ENCODE data around the gene SIPA1. TPM values are rescaled to one million over a fixed set of nuclear protein-coding genes. Genes with fewer than 3 reads are reported as not detected.
"Not testable (repeated sequence)": the region's sequence is repeated elsewhere in the genome, so short reads cannot be mapped to it uniquely, and the experiment has no call there.

The SIPA1 gene
- total RNA-seq, 1 donor from 2014 or later = 29.7 TPM

DNA sequence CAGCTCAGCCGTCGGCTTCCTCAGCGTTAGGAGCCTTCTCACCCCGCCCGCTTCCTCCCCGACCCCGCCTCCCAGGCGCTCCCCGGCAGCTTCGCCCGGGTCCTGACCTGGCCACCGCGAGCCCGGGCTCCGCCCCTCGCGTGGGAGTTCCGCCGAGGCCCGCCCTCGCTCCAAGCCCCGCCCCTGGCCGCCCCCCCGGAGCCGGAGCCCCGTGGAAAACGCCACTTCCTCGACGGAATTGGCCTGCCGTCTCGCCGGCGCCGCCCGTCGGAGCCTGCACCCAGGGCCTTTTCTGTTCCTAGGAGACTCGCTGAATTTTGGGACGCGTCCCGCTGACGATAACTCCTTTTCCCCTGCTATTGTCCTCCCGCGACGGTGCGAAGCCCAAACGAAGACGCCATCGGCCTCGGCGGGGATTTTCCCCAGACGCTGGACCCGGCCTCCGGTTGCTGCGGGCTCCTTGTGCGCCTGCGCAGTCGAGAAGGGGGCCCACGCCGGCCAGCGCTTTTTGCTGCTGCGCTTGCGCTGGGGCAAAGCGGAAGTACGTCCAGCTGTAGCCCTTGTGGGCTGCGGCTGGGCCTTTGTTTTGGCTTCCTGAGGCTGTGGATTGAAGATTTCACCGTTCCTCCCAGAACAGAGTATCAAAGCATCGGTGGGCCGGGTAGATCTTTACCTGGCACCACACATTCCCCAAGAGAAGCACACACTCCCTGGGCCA, 14.8 kb downstream of the SIPA1 start:
- intact Hi-C loops (cut with DNase I) = loop anchor here (1.0 kb wide), 1 partner anchor 10 kb away; the partner anchor contains the start of gene RELA
- peak; percentile 99 for DNase-seq (ENCODE audit: low spot score)

DNA sequence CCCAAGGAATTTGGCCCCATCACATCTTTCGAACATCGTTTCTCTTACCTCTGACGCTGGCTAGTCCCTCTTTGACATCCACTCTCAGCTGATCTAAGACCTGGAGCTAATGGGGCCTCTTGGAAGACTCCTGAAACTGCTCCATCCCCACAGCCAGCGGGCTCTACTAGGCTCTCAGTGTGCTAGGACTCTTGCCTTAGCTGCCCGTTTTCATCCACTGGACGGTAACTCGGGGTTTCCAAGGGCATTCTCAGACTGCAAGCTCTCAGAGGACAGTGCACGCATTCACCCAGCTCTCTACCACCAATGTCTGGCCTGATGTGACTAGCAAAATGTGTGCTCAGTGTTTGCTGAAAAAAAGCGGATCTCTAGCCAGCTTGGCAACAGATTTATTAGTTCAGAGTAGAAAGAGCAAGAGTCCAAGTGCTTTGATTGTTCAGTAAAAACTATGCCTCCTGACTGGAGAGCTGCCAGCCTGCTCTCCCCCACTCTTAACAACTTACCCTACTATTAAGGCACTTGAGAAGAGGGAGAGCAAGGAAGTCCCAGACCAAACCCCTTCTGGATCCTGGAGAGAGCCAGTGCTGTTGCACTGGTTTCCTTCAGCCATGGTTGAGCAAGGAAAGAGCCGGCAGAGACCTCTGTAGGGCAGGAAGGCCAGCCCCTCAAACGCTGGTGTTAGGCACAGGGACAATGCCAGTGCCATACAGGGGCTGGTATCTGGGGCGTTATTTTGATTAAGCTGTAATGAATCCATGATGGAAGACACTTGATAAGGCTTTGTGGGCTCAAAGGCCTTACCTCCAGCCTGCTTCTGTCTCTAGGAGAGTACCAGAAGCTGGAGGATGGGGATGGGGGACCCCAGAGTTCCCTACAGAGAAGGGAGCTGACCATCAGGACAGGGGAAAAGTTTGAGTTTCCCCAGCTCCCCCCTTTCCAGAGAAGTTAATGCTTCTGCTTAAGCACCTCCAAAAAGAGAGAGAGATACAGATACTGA, 15.6 kb downstream of the SIPA1 start:
- DNase-seq (ENCODE audit: low spot score) = no peak
- intact Hi-C loops (cut with DNase I) = loop anchor here (1.0 kb wide), 1 partner anchor 9 kb away; the partner anchor contains the start of gene RELA

DNA sequence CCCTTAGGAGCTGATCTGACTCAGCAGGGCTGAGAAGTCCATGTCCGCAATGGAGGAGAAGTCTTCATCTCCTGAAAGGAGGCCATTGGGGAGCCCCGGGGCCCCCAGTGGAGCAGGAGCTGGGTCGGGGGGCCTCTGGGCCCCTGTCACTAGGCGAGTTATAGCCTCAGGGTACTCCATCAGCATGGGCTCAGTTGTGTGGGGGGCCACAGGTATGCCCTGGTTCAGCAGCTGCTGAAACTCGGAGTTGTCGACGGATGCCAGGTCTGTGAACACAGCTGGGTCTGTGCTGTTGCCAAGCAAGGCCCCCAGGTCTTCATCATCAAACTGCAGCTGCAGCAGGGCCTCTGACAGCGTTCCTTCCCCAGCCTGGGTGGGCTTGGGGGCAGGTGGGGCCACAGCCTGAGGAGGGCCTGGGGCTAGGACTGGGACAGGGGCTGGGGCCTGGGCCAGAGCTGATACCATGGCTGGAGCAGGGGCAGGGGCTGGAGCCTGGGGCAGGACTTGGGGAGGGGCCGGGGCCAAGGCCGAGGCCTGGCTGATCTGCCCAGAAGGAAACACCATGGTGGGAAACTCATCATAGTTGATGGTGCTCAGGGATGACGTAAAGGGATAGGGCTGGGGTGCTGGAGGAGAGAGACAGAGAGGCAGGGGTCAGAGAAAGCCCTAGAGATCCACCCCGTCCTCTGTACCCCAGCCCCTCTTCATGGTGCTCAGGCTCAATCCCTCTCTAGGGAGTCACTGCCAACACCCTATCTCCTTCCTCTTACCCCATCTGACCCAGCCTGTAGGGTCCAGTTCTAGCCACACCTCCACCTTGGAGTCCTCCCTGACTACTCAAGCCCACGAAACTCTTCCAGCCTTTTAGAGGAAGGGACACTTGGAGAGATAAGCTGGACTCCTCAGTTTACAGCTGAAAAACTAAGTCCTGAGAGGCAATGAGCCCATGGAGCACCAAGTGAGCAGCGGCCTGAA, 16.8 kb downstream of the SIPA1 start:
- DNase-seq (ENCODE audit: low spot score) = no peak
- intact Hi-C loops (cut with DNase I) = no loop called here

DNA sequence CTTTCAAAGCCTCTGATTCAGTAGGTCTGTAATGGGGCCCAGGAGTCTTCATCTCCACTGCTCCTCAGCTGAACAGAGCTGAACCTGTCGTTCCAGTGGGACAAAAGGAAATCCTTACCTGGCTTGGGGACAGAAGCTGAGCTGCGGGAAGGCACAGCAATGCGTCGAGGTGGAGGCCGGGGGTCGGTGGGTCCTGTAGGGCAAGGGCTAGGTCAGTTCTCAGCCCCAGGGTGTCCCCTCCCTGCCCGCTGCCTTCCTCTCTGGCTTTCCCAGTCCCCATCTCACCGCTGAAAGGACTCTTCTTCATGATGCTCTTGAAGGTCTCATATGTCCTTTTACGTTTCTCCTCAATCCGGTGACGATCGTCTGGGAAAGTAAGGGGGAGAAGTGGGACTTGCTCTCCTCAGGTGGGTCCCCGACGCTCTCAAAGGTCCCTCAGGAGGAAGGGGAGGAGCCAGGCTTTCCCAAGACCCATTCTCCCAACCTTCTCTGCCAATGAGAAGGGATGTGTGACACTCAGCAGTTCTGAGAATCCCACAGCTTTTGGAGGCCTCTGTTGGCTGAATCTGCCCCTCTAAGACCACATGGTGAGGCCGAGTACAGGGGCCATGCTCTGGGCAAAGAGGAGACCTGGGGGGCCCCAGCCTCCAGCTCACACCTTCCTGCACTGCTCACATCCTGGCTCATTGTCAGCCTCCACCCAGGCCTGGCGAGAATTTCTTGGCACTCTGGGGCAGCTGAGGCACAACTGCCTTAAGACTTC, 17.9 kb downstream of the SIPA1 start:
- no peak for DNase-seq (ENCODE audit: low spot score)
- intact Hi-C loops (cut with DNase I) = no loop called here

DNA sequence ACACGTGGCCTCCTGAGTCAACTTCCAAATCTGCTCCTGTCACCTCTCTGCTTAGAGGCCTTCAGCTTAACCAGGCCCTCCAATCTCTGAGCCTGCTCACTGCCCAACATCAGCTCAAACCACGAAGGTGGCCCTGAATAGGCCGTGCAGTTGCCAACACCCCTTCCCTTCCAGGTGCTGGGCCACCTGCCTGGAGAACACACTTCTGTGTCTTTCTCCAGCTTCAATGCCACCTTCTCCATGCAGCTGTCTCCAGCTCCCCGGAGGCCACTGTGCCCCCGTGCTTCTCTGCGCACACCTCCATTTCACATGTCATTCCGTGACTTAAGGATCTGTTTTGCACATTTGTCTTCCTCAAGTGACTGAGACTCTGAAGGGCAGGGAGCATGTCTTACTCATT, 19.5 kb downstream of the SIPA1 start:
- no peak for DNase-seq (ENCODE audit: low spot score)
- intact Hi-C loops (cut with DNase I) = no loop called here

DNA sequence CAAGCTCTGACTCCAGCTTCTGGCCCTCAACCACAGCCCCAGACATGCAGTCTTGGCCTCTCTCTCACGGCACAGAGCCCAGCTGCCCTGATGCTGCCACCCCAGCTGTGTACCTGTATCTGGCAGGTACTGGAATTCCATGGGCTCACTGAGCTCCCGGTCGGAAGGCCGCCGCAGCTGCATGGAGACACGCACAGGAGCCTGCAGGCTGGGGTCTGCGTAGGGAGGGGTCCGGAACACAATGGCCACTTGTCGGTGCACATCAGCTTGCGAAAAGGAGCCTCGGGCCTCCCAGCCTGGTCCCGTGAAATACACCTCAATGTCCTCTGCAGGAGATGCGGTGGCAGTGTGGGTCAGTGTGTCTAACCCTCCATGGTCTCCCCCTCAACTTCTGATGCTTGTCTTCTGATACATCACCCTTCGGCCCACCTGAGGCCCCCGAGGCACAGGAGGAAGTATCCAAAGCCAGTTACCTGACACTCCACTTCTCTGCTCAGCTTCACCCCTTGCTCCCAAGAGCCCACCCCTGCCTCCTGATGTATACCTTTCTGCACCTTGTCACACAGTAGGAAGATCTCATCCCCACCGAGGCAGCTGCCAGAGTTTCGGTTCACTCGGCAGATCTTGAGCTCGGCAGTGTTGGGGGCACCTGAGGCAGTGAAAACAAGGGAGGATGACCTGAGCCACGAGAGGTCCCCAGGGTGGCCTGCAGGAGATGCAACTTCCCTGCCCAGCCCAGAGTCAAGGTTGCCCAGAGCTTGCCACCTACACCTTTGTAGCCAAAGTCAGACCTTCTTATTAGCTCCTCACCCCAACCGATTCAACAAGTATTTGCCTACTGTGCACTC, 20.5 kb downstream of the SIPA1 start:
- intact Hi-C loops (cut with DNase I) = no loop called here
- no peak for DNase-seq (ENCODE audit: low spot score)

DNA sequence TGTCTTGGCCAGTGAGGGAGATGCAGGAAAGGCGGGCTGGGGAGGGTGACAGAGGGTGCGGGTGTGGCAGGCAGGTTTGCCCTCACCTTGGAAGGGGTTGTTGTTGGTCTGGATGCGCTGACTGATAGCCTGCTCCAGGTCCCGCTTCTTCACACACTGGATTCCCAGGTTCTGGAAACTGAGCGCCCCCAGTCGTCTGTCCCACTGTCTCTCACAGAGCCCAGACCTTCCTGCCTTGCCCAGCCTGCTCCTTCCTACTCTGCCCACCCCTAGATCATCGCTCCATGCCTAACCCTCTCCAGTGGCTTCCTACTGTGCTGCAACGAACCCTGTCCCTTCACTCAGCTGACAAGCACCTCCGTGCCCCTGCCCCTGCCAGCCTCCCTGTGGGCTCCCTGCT, 22.1 kb downstream of the SIPA1 start:
- intact Hi-C loops (cut with DNase I) = no loop called here
- no peak for DNase-seq (ENCODE audit: low spot score)

DNA sequence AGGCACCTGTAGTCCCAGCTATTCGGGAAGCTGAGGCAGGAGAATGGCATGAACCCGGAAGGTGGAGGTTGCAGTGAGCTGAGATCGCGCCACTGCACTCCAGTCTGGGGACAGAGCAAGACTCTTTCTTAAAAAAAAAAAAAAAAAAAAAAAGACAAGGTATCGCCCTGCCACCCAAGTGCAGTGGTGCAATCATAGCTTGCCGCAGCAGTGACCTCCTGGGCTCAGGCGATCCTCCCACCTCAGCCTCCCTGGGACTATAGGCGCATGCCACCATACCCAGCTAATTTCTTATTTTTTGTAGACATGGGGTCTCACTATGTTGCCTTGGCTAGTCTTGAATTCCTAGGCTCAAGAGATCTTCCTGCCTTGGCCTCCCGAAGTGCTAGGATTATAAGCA, 23.0 kb downstream of the SIPA1 start:
- intact Hi-C loops (cut with DNase I); DNase-seq (ENCODE audit: low spot score): not testable (repeated sequence)

DNA sequence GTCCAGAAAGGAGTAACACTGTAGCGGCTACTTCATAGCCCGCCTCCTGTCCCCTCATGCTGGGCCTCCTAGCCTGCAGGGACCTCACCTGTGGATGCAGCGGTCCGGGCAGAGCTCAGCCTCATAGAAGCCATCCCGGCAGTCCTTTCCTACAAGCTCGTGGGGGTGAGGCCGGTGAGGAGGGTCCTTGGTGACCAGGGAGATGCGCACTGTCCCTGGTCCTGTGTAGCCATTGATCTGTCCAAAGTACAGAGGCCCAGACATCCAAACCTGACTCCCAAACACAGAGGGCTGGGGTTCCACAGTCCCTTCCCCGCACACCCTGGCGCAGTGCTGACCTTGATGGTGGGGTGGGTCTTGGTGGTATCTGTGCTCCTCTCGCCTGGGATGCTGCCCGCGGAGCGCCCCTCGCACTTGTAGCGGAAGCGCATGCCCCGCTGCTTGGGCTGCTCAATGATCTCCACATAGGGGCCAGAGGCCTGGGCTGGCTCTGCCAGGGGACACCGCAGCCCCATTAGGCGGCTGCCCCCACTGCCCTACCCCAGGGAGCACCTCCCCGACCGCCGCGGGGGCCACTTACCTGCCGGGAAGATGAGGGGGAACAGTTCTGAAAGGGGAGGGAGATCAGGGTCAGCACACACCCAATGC, 23.8 kb downstream of the SIPA1 start:
- intact Hi-C loops (cut with DNase I) = loop anchor here (1.0 to 2.0 kb wide), 2 partner anchors 8 to 47 kb away; partner anchors contain the start of genes MAP3K11 and PCNX3

DNA sequence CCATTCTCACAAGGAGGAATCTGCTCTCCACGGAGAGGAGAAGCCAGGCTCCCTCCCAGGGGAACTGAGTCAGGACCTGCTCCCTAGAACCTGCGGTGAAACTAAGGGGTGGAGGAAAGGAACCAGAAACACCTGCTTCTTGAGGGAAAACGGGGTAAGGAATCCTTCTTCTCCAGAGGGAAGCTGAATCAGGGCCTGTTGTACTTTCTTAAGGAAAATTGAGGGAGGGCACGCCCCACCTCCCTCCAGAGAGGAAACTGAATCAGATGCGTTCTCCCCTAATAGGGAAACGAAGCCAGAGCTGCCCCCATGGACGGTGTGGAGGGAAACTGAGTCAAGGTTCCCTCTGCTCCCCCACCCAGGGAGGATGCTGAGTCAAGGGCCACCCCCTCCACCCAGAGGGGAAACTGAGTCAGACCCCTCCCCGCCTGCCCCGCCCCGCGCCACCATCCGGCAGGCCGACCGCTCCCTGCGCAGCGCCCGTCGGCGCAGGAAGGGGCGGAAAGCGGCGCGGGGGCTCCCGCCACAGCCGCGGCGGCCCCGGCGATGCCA, 24.4 kb downstream of the SIPA1 start:
- intact Hi-C loops (cut with DNase I) = loop anchor here (1.0 to 2.0 kb wide), 2 partner anchors 9 to 48 kb away; partner anchors contain the start of genes MAP3K11 and PCNX3
- no peak for DNase-seq (ENCODE audit: low spot score)

More for the DNA sequence above, 23.8 kb downstream of the SIPA1 start:
- no peak for DNase-seq (ENCODE audit: low spot score)

DNA sequence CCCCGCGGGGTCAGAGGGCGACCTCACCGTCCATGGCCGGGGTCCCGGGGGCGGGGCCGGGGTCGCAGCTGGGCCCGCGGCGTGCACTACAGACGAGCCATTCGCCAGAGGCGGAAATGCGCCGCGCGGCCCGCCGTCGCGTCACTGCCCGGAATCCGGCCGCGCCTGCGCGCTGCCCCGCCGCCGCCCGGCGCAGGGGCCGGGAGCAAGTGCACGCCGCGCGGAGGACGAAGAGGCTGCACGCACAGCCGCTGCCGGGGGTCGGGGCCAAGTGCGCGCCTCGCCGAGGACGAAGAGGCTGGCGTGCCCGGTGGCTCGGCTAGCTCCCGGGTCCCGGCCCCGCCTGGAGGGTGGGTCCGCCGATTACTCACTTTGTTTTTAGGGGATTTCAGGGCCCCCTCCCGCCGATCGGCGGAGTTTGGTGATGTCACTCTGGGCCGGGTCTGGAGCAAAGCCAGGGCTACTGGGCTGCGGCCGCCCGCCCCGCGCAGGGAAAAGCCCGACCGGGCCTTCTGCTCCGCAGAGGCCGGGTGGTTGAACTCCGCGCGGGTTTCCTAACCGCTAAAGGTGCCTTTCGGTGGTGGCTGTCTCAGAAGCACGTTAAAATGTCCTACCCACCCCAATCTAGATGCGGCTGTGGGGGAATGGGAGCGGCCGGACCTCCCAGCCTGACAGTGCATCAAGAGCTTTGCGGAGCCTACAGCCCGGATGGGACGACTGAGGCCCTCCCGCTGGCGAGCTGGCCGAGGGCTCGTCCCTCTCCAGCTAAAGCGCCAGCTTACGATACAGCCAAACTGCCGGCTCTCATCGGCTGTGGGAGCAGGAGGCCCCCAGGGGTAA, 25.1 kb downstream of the SIPA1 start, which contains the start of gene RELA:
Gene RELA (minus strand): TSS at position 118 of the 840 bp plus-strand sequence. CDS start 84 bp downstream, at position 34.
- peak; percentile 96 for DNase-seq (ENCODE audit: low spot score)
- intact Hi-C loops (cut with DNase I) = loop anchor here (1.0 to 2.0 kb wide), 2 partner anchors 10 to 48 kb away; partner anchors contain the start of genes MAP3K11 and PCNX3

DNA sequence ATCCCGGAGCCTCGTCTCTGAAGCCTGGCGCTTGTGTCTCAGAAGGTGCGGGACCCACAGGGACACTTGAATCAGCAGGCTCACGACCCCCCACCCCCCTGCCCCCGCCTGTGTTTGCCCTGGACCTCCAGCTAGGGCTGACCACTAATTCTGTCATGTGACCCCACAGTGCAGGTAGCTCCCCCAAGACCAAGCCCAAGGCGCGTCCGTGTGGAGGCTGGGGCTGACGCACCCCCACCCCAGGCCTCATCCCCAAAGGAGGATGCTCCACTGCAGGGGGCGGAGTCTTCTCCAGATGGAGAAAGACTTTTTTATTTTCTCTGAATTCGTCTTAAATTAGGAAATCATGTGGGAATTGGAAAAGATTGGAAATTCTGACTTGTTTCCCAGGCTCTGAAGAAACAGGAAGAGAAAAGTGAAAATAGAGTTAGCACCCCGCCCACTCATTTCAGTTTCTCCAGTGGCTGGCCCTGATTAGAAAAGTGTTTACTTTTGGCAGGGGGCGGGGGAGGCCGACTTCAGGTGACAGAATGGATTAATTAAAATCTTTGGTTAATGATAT, 25.8 kb downstream of the SIPA1 start:
- intact Hi-C loops (cut with DNase I) = loop anchor here (2.0 kb wide), 1 partner anchor 49 kb away; the partner anchor contains the start of genes MAP3K11 and PCNX3
- peak; percentile 87 for DNase-seq (ENCODE audit: low spot score)

DNA sequence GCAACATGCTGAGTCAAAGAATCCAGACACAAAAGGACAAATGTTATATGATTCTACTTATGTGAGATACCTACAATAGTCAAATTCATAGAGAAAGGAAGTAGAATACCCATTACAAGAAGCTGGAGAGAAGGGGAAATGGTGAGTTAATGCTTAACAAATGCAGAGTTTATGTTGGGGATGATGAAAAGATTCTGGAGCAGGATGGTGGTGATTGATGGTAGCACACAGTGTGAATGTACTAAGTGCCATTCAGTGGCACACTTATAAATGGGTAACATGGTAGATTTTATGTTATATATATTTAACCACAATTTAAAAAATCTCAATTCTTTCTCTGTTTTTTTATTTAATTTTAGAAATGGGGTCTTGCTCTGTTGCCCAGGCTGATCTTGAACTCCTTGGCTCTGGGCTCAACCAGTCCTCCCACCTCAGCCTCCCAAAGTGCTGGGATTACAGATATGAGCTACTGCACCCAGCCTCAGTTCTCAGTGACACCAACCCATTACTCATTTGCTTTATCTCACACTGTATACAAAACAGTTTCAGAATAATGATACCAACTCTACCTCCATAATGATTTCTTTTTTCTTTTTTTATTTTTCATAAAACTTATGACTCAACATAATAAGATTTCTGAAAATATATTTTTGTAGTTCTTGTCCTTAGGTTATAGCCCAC, 34.4 kb downstream of the SIPA1 start:
- no peak for DNase-seq (ENCODE audit: low spot score)
- intact Hi-C loops (cut with DNase I) = no loop called here

DNA sequence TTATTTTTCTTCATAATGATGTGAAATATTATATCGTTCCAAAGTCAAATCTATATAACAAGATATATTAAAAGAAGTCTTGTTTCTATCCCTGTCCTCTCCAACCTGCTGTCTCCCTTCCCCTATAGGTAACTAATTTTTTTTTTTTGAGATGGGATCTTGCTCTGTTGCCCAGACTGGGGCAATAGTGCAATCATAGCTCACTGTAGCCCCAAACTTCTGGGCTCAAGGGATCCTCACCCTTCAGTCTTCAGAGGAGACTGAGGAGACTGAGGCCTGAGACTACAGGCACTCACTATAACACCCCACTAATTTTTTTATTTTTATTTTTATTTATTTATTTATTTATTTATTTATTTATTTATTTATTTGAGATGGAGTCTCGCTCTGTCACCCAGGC, 35.1 kb downstream of the SIPA1 start:
- DNase-seq (ENCODE audit: low spot score) = no peak
- intact Hi-C loops (cut with DNase I) = no loop called here
